ENCODE measurements around the gene HSP90AB1.

HSP90AB1 gene

DNA sequence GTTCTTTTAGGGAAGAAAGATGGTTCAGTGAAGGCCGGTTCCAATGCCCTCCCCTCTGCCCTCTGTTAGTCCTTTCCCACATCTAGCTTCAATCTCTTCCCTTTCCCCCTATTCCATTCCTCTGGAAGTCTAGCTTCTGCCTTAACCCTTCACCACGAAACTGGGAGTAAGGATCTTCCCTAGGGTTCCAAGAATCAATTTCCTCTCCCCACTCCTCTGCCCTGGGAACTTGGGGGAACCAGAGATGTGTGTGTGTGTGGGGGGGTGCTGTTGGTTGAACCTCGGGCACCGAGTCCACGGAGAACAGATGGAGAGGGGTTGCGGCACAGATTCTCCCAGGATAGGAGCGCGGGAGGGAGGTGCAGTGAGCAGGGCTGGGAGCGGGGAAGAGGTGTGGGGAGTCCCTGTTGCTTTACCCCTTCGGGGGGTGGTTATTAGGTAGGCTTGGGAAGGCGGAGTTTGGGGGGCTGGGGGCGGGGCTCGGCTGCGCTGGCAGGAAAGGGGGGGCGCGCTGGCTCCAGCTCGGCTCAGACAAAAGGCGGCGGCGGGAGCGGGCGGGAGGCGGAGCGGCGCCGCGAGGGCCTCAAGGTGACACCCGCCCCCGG is 23.1 kb downstream of the HSP90AB1 start, which contains the start of gene TMEM151B:
Gene TMEM151B, plus strand, starts transcription at position 530 of the 605 bp plus-strand sequence. CDS start 293 bp downstream, outside the sequence.
- DNase-seq, result no peak

DNA sequence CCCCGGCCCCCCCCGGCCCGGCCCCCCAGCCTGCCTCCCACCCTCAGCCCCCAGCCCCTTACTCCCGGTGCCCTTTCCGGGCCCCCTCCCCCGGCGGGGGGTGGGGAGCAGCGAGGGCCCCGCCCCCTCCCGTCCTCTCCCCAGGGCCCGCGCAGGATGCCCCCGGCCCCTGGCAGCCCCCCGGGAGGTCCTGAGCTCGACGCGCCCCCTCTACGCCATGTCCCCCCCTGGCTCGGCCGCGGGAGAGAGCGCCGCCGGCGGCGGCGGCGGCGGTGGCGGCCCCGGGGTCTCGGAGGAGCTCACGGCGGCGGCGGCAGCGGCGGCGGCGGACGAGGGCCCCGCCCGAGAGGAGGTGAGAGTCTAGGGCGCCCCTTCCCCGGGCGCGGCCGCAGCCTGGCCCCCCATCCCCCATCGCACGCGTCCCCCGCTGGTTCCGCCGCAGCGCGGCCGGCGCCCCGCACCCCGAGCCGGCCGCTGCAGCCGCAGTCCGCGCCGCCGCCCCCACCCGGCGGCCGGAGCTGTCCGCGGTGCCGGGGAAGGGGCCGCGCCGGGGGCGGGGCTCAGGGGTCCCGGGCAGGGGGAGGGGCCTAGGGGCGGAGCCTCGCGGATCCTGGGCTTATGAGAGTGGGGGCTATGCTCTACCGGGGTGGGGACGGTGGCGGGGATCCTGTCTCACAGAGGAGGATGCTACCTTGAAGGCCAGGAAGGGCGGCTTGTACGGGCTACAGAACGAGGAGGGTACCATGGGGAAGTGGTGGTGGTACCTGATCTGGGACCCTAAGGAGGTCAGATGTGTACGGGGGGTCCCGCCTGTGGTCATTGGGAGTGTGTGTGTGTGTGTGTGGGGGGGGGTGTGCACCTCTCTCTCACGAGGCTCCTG is 23.9 kb downstream of the HSP90AB1 start:
- no peak for DNase-seq

DNA sequence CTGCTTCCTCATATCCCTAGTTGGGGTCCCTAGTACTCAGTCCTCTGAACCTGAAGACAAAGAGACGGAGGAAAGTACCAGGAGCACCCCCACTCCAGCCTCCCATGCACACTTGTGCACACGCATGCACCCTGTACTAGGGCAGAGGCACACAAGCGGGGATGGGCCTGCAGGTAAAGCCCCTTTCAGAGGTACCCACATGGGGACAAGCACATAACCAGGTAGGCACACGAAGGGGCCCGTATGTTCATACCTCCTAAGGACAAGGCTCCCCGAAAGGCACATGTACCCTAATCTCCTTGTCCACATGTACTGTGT is 24.5 kb downstream of the HSP90AB1 start:
- DNase-seq, result no peak

DNA sequence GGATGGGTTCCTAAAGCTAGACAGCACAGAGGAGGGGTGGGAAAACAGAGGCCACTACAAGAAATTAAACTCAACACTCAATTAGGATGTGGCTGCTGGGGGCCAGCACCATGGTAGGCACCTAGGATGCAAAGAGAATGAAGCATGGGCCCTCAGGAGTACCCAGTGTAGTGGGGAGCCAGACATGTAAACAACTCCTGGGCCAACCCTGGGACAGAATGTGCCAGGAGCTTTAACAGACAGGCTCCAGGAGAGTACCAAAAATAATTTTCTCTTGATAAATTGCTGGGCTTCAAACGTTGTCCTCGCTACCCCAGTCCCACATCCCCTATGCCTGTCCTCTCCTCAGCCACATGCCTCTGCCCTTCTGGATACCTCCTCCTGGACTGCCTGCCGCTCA is 25.0 kb downstream of the HSP90AB1 start:
- no peak for DNase-seq

DNA sequence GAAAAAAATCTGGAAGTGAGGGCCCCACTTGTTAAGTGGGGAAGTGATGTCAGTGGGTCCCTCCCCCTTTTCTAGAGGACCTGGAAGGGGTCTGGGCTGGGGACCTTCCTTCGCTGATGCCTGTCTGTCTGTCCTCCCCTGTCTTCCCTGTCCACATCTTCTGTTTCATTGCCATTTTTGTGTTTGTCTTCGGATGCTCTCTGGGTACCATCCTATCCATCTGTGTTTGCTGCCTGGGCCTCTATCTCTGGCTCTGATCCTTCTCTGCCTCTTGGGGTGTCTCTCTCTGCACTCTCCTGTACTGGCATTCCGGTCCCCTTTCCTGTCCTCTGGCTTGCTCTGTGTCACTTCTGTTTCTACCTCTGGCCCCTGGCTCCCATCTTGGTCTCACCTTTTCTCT is 25.6 kb downstream of the HSP90AB1 start:
- no peak for DNase-seq

DNA sequence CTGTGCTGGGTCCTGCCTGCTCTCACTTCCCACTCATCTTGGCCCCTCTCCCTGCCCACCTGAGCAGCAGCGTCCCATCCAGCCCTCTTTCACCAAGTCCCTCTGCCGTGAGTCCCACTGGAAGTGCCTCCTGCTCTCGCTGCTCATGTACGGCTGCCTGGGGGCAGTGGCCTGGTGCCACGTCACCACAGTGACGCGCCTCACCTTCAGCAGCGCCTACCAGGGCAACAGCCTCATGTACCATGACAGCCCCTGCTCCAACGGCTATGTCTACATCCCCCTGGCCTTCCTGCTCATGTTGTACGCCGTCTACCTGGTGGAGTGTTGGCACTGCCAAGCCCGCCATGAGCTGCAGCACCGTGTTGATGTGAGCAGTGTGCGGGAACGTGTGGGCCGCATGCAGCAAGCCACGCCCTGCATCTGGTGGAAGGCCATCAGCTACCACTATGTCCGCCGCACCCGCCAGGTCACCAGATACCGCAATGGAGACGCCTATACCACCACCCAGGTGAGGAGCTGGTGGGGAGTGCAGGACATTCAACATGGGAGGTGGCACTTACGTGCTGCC is 26.2 kb downstream of the HSP90AB1 start:
- DNase-seq, result no peak

DNA sequence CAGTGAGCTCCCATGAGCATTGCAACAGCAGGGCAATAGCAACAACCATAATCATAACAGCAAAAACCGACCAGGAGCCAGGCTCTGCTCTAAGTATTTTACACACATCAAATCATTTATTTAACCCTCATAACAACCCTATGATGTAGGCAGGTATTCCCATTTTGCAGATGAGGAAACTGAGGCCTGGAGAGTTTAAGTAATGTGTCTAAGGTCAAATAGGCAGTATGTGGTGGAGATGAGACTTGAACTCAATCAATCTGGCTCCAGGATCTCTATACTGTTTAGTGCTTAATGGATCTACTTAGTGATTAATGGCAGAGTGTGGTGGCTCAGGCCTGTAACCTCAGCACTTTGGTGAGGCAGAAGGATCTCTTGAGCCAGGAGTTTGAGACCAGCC is 26.7 kb downstream of the HSP90AB1 start:
- DNase-seq, result no peak

DNA sequence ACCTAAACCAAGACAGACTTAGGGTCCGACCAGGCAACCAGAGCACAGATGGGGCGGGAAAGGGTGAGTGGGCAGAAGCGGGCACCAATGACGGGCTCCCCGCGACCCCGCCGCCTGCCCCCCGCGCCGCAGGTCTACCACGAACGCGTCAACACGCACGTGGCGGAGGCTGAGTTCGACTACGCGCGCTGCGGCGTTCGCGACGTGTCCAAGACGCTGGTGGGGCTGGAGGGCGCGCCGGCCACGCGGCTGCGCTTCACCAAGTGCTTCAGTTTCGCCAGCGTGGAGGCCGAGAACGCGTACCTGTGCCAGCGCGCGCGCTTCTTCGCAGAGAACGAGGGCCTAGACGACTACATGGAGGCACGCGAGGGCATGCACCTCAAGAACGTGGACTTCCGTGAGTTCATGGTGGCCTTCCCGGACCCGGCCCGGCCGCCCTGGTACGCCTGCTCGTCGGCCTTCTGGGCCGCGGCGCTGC is 28.4 kb downstream of the HSP90AB1 start:
- DNase-seq, result no peak

DNA sequence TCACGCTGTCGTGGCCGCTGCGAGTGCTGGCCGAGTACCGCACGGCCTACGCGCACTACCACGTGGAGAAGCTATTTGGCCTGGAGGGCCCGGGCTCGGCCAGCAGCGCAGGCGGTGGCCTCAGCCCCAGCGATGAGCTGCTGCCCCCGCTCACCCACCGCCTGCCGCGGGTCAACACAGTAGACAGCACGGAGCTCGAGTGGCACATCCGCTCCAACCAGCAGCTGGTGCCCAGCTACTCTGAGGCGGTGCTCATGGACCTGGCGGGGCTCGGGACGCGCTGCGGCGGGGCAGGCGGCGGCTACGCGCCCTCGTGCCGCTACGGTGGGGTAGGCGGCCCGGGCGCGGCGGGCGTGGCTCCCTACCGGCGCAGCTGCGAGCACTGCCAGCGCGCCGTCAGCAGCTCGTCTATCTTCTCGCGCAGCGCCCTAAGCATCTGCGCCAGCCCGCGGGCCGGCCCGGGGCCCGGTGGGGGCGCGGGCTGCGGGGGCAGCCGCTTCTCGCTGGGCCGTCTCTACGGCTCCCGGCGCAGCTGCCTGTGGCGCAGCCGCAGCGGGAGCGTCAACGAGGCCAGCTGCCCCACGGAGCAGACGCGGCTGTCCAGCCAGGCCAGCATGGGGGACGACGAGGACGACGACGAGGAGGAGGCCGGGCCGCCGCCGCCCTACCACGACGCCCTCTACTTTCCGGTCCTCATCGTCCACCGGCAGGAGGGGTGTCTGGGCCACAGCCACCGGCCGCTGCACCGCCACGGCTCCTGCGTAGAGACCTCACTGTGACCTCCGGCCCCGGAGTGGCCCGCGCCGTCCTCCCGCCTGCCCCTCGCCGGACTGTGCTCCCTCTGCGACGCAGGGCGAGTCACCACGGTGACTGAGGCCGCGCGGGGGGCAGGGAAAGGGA is 29.1 kb downstream of the HSP90AB1 start:
- DNase-seq, result peak; percentile 28

DNA sequence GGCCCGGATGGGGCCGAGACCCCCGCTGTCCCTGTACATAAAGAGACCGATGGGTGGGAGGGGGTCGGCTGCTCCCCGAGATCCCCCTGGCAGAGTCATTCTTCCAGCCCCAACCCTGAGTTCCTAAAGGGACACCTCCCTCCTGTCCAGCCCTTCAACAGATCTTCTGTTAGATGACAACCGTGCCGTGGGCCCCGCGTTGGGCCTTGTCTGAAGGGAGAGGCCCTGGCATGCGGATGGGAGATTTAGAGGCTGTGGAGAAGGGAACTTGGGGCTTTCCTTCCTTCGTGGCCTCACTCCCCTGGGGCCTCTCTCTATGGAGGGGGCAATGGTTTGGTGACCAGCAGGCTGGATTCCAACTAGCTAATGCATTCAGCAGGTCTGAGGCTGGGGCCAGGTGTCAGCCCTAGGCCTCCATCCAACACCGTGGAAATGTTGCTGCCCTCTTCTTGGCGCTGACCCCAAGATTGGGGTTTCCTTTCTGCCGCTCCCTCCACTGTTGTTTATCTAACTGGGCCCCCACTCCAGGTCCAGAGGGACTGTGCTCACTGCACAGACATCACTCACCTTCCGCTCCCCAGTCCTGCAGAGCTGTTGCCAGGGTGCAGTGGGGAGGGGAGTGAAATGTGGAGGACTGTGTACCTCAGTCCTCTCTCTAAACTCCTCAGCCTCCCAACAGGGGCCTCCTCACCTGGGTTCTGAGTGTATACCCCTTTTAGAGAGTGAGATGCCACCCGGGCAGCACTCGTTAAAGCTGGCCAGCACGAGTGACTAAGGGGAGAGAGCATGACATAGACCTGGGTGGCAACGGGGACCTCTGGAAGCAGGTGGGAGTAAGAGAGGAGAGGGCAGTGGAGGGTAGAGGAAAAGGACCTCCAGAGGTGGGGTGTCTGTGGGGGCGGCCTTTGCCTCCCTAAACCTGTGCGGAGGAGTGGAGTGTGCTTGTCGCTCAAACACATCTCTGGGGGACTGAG is 30.1 kb downstream of the HSP90AB1 start:
- DNase-seq, result no peak

DNA sequence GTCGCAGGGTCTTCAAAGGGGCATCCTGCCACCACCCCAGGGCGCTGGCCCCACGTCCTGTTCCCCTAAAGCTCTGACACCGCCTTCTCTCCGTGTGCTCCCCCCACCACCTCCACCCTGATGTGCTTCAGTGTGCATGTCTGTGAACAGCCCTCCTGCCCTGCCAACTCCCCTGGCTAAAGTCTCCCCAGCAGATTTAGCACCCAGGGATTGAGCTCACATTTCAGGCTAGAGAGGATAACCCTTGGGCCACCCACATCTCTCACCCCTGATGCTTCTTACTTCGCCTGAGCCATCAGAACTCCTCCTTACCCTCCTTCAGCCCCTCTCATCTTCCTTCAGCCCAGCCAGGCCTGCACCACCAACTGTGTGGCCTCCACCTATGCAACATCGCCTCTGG is 30.9 kb downstream of the HSP90AB1 start:
- no peak for DNase-seq

DNA sequence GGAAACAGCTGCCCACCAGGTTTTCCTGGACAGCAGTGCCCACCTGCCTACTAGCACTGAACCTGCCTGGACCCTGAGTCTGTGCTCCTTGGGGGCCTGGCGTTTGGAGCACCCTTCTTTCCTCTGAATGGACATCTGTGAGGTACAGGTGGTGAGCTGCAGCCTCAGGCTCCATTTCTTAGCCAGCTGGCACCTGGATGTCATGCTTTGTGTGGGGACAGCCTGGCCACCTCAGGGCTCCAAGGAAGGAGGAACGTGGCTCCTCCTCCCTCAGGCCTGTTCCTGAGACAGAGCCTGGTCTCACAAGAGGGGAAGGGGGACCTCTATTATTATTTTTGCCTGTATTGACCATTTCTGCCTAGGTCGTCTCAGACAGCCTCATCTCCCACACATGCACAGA is 31.4 kb downstream of the HSP90AB1 start:
- no peak for DNase-seq

DNA sequence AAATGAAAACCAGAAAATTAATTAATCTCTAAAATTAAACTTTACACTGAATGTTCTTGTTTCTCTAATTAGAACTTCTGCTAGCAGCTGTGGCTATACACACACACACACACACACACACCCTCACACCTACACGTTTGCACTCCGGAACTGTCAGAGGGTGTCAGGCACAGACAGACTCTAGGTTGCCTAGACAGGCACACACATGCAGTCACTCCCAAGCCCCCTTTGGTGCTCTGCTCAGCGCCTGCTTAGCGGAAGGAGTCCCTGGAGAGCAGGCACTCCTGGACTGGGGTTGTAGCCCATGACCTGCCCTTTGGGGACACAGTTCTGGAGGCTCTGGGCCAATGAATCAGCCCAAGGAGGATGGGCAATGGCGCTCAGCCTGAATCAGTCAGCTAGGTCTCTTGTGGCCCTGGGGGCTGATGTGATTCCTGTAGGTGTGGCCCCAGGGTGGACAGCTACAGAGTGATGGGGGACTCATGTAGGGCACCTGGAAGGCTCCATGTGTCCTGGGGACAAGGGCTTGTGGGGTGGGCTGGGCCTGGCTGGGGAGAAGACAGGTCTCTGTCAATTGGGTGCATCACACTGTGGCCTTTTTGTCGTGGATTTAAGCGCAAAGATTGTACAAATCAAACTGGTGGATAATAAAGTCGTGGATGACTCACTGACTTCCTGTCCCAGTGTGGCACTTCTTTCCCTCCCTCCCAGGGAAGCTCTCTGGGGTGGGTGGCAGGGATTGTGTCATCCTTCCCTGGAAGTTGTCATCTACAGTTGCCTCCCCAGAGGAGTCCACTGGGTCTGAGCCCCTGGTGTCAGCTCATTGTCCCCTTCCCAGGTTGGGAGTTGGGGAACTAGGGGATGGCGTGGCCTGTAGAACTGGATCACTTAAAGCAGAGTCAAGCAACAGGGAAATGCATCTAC is 32.1 kb downstream of the HSP90AB1 start:
- no peak for DNase-seq

DNA sequence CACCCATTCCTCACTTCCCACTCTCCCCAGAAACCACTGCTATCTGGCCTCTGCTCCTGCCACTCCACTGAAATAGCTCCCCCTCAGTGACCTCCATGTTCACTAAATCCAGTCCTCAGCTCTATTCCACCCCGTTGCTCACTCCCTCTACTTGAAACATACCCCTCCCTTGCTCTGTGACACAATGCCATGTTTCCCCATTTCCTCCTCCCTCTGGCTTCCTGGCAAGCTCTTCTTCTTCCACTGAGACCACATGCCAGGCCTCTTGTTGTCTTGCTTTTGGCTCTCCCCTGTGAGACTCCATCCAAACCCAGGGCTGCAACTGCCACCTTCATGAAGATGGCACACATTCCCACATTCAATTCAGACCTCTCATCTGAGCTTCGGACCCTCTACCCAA is 37.2 kb downstream of the HSP90AB1 start:
- no peak for DNase-seq

DNA sequence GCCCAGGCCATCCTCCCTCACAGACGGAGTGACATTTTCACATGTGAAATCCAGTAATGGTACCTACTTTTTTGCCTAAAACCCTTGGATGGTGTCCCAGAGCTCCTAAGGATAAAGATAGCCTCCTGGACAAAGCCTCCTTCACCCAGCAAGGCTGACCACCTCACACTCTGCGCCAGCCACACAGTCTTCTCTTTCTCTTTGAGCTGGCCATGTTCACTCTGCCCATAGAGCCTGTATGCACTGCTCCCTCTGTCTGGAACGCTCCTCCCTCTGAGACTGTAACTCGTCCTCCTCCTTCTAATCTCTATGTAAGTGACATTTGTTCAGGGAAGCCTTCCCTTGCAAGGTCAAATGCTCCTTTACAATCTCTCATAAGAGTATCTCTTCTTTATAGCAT is 38.0 kb downstream of the HSP90AB1 start:
- DNase-seq, result no peak

DNA sequence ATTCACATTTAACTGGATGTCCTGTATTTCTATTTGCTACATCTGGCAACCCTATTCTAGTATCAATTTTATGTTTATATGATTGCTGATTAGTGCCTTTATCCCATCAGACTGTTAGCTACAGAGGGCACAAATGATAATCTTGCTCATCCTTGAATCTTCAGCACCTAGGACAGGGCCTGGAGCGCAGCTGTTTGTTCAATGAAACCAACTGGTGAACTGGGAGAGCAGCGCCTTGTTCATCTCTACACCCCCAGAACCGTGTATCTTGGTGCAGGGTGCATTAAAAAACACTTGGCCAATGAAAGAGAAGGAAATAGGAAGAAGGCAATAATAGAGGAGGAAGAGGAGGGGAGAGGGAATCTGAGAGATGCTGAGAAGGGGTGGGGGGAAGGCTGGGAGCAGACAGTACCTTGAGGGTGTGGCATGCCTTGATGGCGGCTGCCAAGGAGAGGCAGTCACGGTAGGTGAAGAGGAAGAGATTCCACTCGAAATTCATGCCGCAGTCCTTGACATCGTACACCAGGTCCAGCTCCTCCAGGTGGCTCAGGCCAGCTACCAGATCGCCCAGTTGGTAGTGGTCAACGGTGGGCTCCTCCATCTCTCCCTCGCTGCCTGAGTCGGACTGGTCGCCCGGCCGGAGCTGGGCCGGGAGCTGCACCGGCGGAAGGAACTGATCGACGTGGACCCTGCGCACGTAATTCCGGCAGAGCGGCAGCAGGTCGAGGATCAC is 38.8 kb downstream of the HSP90AB1 start:
- DNase-seq, result no peak

DNA sequence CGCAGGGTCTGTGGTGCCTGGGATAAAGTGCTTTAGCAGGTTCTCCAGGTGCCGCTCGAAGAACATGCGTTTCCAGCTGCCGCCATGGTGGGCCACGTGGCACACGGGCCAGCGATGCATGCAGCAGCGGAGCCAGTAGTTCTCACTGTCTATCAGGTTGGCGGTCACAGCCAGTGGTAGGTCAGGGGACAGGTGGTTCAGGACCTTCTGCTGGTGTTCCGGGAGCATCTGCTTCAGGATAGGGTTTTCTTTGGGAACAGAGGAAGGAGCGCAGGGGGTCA is 39.3 kb downstream of the HSP90AB1 start:
- no peak for DNase-seq

DNA sequence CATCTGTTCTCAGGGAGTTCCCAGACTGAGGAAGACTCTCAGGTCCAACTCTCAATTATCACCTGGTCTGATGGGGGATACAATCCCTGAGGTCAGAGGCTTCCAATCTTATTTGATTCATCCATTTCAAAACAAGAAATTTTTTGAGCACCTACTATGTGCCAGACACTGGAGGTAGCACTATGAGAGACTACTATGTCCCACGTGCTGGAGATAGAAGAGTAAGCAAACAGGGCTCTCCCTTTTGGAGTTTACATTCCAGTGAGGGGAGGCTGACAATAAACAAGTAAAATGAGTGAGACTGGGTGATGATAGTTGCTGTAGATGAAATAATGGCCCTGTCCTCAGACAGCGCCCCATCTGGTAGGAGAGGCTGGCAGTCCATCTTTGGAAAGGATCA is 39.8 kb downstream of the HSP90AB1 start:
- no peak for DNase-seq

DNA sequence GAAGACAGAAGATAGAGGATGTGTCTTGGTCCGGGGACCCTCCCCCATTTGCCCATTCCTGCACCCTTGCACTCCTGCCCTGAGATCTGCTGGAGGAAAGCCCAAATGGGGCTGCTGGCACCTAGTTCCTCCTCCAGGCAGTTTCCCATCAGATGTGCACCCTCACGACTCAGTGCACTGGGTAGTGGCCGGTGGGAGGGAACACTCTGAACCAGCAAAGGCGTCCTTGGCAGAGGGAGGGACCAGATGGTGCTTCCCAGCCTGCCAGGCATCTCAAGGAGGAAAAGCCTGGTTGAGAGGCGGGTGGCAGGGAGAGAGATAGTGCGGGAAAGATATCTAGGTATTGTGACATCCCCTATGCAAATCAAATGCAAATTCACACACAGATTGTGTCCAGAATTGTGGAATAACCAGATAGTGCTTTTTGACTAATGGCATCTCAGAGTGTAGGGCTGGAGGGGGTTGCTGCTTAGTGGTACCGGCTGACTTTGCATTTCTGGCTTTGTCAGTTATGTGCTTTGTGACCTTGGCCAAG is 42.9 kb downstream of the HSP90AB1 start:
- DNase-seq, result no peak

DNA sequence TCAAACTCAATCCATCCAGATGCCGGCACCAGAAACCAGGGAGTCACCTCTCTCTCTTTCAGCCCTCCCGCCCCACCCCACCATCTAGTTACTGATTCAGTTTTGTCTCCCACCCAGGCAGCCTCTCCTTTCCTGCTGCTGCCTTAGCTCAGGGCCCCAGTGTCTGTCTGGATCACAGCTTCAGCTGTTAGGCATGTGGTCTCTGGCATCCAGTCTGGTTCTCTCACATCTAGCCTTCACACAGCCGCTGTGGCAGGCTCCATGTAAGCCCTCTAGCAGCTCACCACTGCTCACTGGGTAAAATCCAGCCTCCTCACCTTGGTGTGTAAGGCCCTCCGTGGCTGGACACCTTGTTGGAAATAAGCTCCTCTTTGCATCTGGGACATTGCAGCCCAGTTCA is 44.9 kb downstream of the HSP90AB1 start:
- DNase-seq, result no peak
